Gastrocnemius medialis (tissue), 4 donors: ENCODE data around the gene AOC2.

Source experiments
- POLR2A ChIP-seq, 2 donors: fragments of 450-650 bp; IDR thresholded peaks; one replicate each; pipeline ENCODE4 v1.6.1; 2017; ENCODE audit warnings: antibody characterized with exemption in 2 of 2, mild to moderate bottlenecking in 2 of 2, moderate library complexity in 2 of 2
- TF ChIP-seq, protein P1 (sequence below), 5 experiments: fragments of 450-650 bp in 3 of 5; fragments of 200-600 bp in 2 of 5; sonication (generic) in 2 of 5; IDR thresholded peaks in 4 of 5; conservative IDR thresholded peaks in 1 of 5; 1 replicate in 4 of 5; 2 replicates in 1 of 5; pipeline ENCODE4 v1.5.1; 2016 to 2019; ENCODE audit warnings: antibody characterized with exemption in 5 of 5, mild to moderate bottlenecking in 3 of 5, moderate library complexity in 3 of 5

DNA sequence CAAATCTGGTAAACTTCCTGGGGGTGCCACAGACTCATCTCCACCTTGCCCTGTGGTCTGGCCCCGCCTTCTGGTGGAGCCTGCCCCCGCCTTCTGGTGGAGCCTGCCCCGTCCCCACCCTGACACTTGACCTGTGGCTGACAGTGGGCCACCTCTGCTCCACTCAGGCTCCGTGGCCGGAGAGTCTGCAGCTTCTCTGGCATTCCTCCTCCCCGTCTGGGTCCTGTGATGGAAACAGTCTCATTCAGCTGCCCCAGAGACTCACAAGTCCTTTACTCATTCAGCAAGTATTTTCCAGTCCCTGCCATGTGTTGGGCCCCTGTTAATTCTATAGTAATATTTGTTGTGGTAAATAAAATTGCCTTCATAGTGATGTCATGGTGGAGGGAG, 35.2 kb downstream of the AOC2 start:
- TF ChIP-seq, protein P1, sequence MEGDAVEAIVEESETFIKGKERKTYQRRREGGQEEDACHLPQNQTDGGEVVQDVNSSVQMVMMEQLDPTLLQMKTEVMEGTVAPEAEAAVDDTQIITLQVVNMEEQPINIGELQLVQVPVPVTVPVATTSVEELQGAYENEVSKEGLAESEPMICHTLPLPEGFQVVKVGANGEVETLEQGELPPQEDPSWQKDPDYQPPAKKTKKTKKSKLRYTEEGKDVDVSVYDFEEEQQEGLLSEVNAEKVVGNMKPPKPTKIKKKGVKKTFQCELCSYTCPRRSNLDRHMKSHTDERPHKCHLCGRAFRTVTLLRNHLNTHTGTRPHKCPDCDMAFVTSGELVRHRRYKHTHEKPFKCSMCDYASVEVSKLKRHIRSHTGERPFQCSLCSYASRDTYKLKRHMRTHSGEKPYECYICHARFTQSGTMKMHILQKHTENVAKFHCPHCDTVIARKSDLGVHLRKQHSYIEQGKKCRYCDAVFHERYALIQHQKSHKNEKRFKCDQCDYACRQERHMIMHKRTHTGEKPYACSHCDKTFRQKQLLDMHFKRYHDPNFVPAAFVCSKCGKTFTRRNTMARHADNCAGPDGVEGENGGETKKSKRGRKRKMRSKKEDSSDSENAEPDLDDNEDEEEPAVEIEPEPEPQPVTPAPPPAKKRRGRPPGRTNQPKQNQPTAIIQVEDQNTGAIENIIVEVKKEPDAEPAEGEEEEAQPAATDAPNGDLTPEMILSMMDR (IDR thresholded peaks at IDR 0.05 in 4 of 5, conservative IDR thresholded peaks at IDR 0.05 in 1 of 5) = no peak
- no peak for TF ChIP-seq POLR2A (IDR thresholded peaks at IDR 0.05)
